AG09319 (cell line): Measurements from ENCODE around the gene POLR2I.

ENCODE experiments used
- DNase-seq: peaks from one replicate; pipeline ENCODE4 v3.0.0-alpha.2; 2010; ENCODE audit warnings: low read depth; ENCODE audit errors: extremely low read depth
- CTCF ChIP-seq: IDR thresholded peaks from 2 replicates; pipeline ENCODE4 v1.5.1; 2011; ENCODE audit warnings: low read depth, mild to moderate bottlenecking, inconsistent platforms, low read length, moderate library complexity

The POLR2I gene

GRCh38 chr19:36106441-36106840 is 8.2 kb downstream of the POLR2I start:
- DNase-seq, result no peak
- no peak for TF ChIP-seq CTCF

GRCh38 chr19:36103842-36104552 is 10.7 kb downstream of the POLR2I start:
- TF ChIP-seq CTCF, result no peak
- DNase-seq, result no peak

- DNase-seq, result no peak
- TF ChIP-seq CTCF, result no peak
These were observed 11.5 kb downstream of the POLR2I start for GRCh38 chr19:36103040-36103626.

GRCh38 chr19:36101550-36102327 is 12.9 kb downstream of the POLR2I start:
- TF ChIP-seq CTCF, result no peak
- no peak for DNase-seq

- no peak for DNase-seq
- TF ChIP-seq CTCF, result no peak
These were observed 14.2 kb downstream of the POLR2I start for GRCh38 chr19:36100476-36100875.

GRCh38 chr19:36099166-36099785 is 15.4 kb downstream of the POLR2I start:
- TF ChIP-seq CTCF, result no peak
- DNase-seq, result no peak
